Panc1 (cell line): ENCODE measurements around the gene UBE2E1.

Experiments
- POLR2AphosphoS5 ChIP-seq: IDR thresholded peaks from 2 replicates; pipeline ENCODE4 v1.6.1; 2012; ENCODE audit warnings: mild to moderate bottlenecking, low read depth, low read length, moderate library complexity
- TF ChIP-seq, protein P1 (sequence below), 2 experiments: IDR thresholded peaks; 2 replicates each; pipeline ENCODE4 v1.6.1; 2011 to 2012; ENCODE audit warnings: low read depth in 2 of 2, control low read depth in 1 of 2, low read length in 1 of 2, mild to moderate bottlenecking in 1 of 2, moderate library complexity in 1 of 2; ENCODE audit not compliant: insufficient read depth in 1 of 2

DNA sequence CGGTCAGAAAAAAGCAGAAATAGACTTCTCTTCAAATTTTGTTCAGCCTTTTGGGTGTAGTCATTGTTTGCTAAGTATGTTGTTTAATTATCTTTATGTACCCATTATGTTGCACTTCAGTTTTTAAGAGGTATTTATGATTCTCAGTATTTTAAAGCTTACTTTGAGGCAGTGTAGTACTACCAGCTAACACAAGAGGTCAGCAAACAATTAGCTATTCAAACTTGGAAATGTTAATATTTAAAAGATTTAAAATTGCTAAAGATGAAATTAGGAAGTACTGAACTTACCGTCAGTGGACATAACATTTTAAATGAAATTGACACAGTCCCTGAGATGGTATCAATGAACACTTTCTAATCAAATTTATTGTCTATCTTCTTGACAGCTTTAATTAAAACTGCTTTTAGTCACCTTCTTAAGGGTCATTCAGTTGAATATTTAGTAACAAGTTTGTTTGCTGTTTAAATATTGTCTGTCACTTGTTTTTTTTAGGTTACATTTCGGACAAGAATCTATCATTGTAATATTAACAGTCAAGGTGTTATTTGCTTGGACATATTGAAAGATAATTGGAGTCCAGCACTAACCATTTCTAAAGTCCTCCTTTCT is 83.0 kb downstream of the UBE2E1 start:
- no peak for TF ChIP-seq POLR2AphosphoS5
- TF ChIP-seq, protein P1, sequence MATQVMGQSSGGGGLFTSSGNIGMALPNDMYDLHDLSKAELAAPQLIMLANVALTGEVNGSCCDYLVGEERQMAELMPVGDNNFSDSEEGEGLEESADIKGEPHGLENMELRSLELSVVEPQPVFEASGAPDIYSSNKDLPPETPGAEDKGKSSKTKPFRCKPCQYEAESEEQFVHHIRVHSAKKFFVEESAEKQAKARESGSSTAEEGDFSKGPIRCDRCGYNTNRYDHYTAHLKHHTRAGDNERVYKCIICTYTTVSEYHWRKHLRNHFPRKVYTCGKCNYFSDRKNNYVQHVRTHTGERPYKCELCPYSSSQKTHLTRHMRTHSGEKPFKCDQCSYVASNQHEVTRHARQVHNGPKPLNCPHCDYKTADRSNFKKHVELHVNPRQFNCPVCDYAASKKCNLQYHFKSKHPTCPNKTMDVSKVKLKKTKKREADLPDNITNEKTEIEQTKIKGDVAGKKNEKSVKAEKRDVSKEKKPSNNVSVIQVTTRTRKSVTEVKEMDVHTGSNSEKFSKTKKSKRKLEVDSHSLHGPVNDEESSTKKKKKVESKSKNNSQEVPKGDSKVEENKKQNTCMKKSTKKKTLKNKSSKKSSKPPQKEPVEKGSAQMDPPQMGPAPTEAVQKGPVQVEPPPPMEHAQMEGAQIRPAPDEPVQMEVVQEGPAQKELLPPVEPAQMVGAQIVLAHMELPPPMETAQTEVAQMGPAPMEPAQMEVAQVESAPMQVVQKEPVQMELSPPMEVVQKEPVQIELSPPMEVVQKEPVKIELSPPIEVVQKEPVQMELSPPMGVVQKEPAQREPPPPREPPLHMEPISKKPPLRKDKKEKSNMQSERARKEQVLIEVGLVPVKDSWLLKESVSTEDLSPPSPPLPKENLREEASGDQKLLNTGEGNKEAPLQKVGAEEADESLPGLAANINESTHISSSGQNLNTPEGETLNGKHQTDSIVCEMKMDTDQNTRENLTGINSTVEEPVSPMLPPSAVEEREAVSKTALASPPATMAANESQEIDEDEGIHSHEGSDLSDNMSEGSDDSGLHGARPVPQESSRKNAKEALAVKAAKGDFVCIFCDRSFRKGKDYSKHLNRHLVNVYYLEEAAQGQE (IDR thresholded peaks at IDR 0.05; ENCODE audit: insufficient read depth in 1 of 2, low read depth in 2 of 2, low read length in 1 of 2) = no peak
